HG03045 (cell line): ENCODE results near the gene NDUFB4.
"Not testable (repeated sequence)": the region's sequence is repeated elsewhere in the genome, so short reads cannot be mapped to it uniquely, and the experiment has no call there.

Experiments
- ATAC-seq: cut with Tn5 transposase; IDR thresholded peaks from one replicate; pipeline ENCODE4 v1.9.1; 2021; ENCODE audit warnings: mild to moderate bottlenecking, moderate library complexity; ENCODE audit not compliant: unreplicated experiment

NDUFB4 gene

DNA sequence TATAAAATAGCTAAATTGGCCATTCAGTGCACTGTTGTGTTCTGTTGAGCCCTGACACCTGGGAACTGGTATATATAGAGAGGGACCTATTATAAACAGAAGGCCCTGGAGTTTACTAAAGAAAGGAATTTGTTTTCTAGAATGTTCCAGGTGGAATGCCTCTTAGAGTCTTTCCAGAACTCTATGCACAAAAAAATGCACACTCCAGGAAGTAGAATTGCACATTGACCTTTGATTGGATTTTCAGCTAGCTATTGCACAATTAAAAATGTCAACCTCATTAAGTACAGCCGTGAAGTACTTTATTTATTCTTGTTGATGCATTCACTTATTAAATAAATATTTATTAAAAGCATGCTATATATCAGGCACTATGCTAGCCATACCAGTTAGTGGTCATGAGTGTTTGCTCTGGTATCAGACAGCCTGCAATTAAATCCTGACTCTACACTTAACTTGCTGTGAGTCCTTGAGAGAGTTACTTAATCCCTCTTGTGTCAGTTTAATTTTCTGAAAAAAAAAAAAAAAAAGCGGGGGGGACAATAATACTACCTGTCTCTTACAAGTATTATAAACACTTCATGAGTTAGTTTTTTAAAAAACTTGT is 40.8 kb downstream of the NDUFB4 start:
- ATAC-seq: no peak

GRCh38 chr3:120637851-120638559 is 41.9 kb downstream of the NDUFB4 start:
- no peak for ATAC-seq

- ATAC-seq: not testable (repeated sequence)
These were observed 42.7 kb downstream of the NDUFB4 start for GRCh38 chr3:120638820-120639219.

DNA sequence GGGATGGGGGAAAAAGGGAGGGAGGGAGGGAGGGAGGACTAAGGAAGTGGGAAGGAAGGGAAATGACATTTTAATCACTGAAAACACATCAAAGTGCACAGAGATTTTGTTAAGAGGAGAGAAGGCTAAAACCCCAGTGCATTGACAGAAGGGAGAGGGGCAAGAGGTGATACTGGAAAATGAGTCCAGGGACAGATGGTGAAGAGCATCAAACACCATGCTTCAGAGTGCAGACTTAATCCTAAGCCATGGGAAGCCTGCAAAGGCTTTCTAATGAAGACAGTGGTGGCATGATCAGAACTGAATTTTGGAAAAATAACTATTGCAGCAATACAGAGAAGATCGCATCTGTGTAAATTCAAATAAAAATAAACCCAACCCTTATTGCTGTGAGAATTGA is 44.1 kb downstream of the NDUFB4 start:
- no peak for ATAC-seq

DNA sequence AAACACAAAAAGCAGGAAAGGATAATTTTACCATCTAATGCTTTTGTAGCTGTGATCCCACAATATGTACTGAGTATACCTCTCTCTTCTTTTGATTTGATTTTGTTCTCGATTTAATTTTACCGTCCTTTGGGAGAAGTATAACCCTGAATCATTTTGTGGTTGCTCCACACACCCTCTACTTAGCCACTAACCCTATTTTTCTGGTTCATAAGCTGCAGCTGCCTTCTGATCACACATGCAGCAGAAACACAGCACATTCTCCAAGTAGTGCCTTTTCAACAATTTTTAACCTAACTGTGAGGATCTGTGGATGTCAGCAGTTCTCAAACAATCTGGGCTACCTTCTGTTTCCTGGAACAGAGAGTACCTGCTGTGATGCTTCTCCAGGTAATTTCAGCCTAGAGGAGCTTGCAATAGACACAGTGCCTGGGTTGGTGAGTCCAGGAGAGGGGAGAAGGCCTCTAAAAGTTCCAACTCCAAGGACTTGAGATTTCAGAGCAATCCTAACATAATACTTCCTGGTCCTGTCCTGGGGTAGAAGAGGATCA is 45.6 kb downstream of the NDUFB4 start:
- no peak for ATAC-seq

- no peak for ATAC-seq
These were observed 46.3 kb downstream of the NDUFB4 start for GRCh38 chr3:120642368-120642948.

GRCh38 chr3:120645083-120645845 is 49.1 kb downstream of the NDUFB4 start:
- no peak for ATAC-seq

- no peak for ATAC-seq
These were observed 50.8 kb downstream of the NDUFB4 start for GRCh38 chr3:120646771-120647432.

DNA sequence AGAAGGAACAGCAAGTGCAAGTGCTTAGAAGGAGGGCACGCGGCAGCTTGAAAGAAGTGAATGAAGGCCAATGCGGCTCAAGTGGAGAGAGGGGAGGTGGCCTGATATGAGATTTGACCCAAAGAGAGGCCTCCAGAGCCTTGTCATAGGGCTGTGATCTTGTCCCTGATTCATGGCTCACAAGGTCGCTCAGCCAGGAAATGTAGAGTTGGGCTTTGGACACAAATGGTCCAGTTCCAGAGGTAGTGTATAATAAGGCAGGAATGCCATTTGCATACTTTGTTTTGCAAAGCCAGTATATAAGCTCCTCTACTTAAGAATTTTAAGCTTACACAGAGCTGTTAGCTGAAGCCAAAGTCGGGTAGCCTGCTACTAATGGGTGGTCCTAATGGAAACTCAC is 52.2 kb downstream of the NDUFB4 start:
- no peak for ATAC-seq

- no peak for ATAC-seq
These were observed 53.7 kb downstream of the NDUFB4 start for GRCh38 chr3:120649830-120650233.

DNA sequence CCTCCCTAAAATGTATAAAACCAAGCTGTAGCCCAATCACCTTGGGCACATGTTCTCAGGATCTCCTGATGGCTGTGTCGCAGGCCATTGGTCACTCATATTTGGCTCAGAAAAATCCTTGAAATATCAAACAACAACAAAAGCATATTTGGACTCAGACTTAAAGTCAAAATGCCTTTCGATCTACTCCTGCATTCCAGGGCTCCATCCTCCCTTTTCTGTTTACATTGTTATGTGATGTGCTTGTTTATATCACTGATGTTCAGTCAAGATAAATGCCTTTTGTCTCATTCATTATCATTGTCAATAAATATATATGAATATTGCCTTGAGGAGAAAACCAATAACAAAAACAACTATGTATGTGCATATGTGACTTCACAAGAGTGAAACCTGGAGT is 54.2 kb downstream of the NDUFB4 start:
- no peak for ATAC-seq
